Spleen (tissue), 7 donors: ENCODE measurements around the gene SSBP3.

ENCODE experiments used
- CTCF ChIP-seq, 11 experiments: fragments of 200-600 bp in 7 of 11; fragments of 450-650 bp in 4 of 11; sonication (generic) in 4 of 11; IDR thresholded peaks in 8 of 11; conservative IDR thresholded peaks in 3 of 11; 1 replicate in 7 of 11; 2 replicates in 4 of 11; pipeline versions ENCODE4 v1.4.0 to v1.8.0; 2016 to 2021; ENCODE audit warnings: antibody characterized with exemption in 11 of 11, inconsistent platforms in 4 of 11, mild to moderate bottlenecking in 1 of 11
- POLR2A ChIP-seq, 3 donors: fragments of 450-650 bp; IDR thresholded peaks; one replicate each; pipeline ENCODE4 v1.5.1; 2017; ENCODE audit warnings: antibody characterized with exemption in 3 of 3, mild to moderate bottlenecking in 1 of 3
- donor health status: DM: no; HTN: no; CAD: no; lungs with moderate emphysema.
- donor health status: DM: no; HTN: no; CAD: no.
- donor health status: DM: no; HTN: no; CAD: no.

DNA sequence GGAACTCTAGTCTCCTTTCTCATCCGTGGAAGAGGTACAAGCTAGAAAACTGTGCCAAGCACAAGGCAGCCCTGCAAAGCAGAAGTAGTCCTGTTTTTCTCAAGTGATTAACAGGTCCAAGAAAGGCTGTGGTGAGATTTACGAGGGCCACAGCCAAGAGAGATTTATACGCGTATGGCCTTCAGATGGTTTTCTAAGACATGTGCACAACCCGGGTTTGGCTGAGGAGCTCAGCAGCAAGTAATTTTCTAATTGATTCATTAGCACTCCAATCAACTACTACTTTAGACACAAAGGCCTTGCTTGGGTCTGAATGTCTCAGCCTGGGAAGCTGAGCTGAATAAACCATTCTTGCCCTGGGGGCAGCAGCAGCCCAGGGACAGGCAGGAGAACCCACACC is 55.8 kb downstream of the SSBP3 start:
- TF ChIP-seq CTCF (IDR thresholded peaks at IDR 0.05 in 8 of 11, conservative IDR thresholded peaks at IDR 0.05 in 3 of 11) (no peak), POLR2A (IDR thresholded peaks at IDR 0.05) (no peak)
